Loucy (cell line): Measurements from ENCODE around the gene RREB1.

Source experiments
- H2AFZ ChIP-seq: fragments of 200-600 bp; sonication (generic); 2 replicates; pipeline ENCODE4 v1.6.0; 2016; ENCODE audit warnings: antibody characterized with exemption, mild to moderate bottlenecking, low read length, moderate library complexity
- H3F3A ChIP-seq: fragments of 200-600 bp; 2 replicates; pipeline ENCODE4 v1.6.0; 2016; ENCODE audit warnings: antibody characterized with exemption, low read depth, mild to moderate bottlenecking
- H3K27me3 ChIP-seq: fragments of 200-600 bp; sonication (generic); 2 replicates; pipeline ENCODE4 v1.6.1; 2014; ENCODE audit warnings: low read length, mild to moderate bottlenecking; ENCODE audit not compliant: insufficient read depth, poor library complexity, severe bottlenecking
- H3K36me3 ChIP-seq: fragments of 200-600 bp; sonication (generic); 2 replicates; pipeline ENCODE4 v1.6.1; 2016; ENCODE audit warnings: low read length; ENCODE audit not compliant: insufficient read depth
- H3K4me1 ChIP-seq: fragments of 200-600 bp; sonication (generic); 2 replicates; pipeline ENCODE4 v1.5.1; 2014; ENCODE audit warnings: low read length, mild to moderate bottlenecking; ENCODE audit not compliant: insufficient read depth, poor library complexity, severe bottlenecking
- H3K4me2 ChIP-seq: fragments of 200-600 bp; sonication (generic); 2 replicates; pipeline ENCODE4 v1.6.0; 2014; ENCODE audit warnings: antibody characterized with exemption, low read length, low read depth, mild to moderate bottlenecking; ENCODE audit not compliant: poor library complexity, severe bottlenecking
- H3K4me3 ChIP-seq: fragments of 200-600 bp; sonication (generic); 2 replicates; pipeline ENCODE4 v1.5.1; 2014; ENCODE audit warnings: low read length, mild to moderate bottlenecking, mixed read lengths; ENCODE audit not compliant: poor library complexity, severe bottlenecking
- H3K79me2 ChIP-seq: fragments of 200-600 bp; sonication (generic); 2 replicates; pipeline ENCODE4 v1.6.1; 2014; ENCODE audit warnings: low read length; ENCODE audit not compliant: insufficient read depth
- H3K9ac ChIP-seq: fragments of 200-600 bp; sonication (generic); 2 replicates; pipeline ENCODE4 v1.6.0; 2014; ENCODE audit warnings: mild to moderate bottlenecking, low read depth, low read length, moderate library complexity; ENCODE audit not compliant: poor library complexity, severe bottlenecking
- H3K9me2 ChIP-seq: fragments of 200-600 bp; sonication (generic); replicated peaks from 2 replicates; pipeline ENCODE4 v1.6.1; 2016; ENCODE audit warnings: low read depth, low read length, mixed read lengths
- H3K9me3 ChIP-seq: fragments of 200-600 bp; sonication (generic); 2 replicates; pipeline ENCODE4 v1.6.1; 2014; ENCODE audit warnings: mild to moderate bottlenecking, antibody characterized with exemption, low read length, low read depth; ENCODE audit not compliant: insufficient read depth
- H4K20me1 ChIP-seq: fragments of 200-600 bp; sonication (generic); 2 replicates; pipeline ENCODE4 v1.6.0; 2014; ENCODE audit warnings: antibody characterized with exemption, low read length, mild to moderate bottlenecking; ENCODE audit not compliant: insufficient read depth, poor library complexity, severe bottlenecking
- EZH2phosphoT487 ChIP-seq: fragments of 200-600 bp; IDR thresholded peaks from 2 replicates; pipeline ENCODE4 v1.6.1; 2018; ENCODE audit warnings: antibody characterized with exemption, mild to moderate bottlenecking, moderate library complexity, borderline replicate concordance
- TF ChIP-seq, protein P1 (sequence below): fragments of 200-600 bp; sonication (generic); conservative IDR thresholded peaks from 2 replicates; pipeline ENCODE4 v1.5.1; 2014; ENCODE audit warnings: mild to moderate bottlenecking, antibody characterized with exemption, low read length

Gene RREB1

DNA sequence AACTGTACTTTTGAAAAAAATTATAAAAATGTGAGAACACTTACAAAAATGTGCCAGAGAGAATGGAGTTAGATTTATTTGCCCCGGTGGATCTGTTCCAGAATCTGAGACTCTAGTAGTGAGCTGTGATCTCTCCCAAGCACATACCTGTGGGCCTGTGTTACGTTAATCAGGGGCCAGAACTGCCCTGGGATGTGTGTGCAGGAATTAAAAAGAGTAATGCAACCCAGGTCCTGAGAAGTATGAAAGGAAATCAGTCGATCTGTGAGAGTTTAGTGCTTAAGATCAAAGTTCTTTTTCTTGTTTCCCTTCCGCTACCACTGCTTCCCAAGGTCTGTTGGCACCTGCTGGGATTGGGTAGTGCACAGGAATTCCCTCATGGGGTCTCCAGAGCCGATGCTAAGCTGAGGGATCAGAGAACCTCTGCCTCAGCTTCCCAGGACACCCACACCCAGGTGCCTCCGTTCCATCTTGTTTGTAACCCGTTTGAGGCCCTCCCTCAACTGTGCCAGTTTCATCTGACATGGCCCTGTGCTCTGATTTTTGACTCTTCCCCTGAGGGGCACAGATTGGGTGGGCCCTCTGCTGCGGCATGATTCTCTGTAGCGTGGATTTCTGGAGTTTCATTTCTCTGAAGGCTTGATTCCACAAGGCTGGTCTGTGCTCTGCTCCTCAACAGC is 87.7 kb downstream of the RREB1 start:
- Histone ChIP-seq H3K4me1 (peaks cover 30% of the 10 kb centered on the region), H3F3A (no peaks in the 10 kb centered on the region)

DNA sequence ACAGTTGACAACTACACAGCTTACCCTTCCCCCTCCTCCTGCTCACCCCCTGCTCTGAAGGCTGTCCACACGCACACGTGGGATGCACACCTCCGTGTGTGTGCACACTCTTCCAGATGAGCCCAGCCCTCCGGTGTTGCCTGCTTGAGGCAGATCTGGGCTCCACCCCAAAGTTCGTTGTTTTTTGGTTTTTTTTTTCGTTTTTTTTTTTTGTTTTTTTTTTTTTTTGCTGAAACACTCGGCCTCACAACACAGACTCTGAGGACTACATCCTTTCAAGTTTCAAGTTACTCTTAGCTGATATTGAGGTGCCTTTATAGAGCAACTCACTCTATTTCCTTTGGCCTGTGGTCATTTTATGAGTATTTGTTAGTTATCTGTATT is 88.2 kb downstream of the RREB1 start:
- peak overlapping the region; percentile 20 for H3K9ac ChIP-seq
- H4K20me1 ChIP-seq, result peaks cover 7% of the 10 kb centered on the region
- peaks cover 54% of the 10 kb centered on the region; the same call in 1 of the 2 replicates for H3K36me3 ChIP-seq
- H3K4me2 ChIP-seq, result peak overlapping the region; percentile 59
- H3F3A ChIP-seq, result no peaks in the 10 kb centered on the region
- H2AFZ ChIP-seq, result no peak overlapping the region
- H3K9me3 ChIP-seq, result no peaks in the 10 kb centered on the region
- peaks cover 39% of the 10 kb centered on the region; the same call in 1 of the 2 replicates for H3K79me2 ChIP-seq
- H3K4me3 ChIP-seq, result peak overlapping the region; percentile 41
- no peaks in the 10 kb centered on the region for H3K27me3 ChIP-seq
- no peaks in the 10 kb centered on the region for H3K9me2 ChIP-seq
- peaks cover 30% of the 10 kb centered on the region for H3K4me1 ChIP-seq
- TF ChIP-seq EZH2phosphoT487, result no peak
- TF ChIP-seq, protein P1, sequence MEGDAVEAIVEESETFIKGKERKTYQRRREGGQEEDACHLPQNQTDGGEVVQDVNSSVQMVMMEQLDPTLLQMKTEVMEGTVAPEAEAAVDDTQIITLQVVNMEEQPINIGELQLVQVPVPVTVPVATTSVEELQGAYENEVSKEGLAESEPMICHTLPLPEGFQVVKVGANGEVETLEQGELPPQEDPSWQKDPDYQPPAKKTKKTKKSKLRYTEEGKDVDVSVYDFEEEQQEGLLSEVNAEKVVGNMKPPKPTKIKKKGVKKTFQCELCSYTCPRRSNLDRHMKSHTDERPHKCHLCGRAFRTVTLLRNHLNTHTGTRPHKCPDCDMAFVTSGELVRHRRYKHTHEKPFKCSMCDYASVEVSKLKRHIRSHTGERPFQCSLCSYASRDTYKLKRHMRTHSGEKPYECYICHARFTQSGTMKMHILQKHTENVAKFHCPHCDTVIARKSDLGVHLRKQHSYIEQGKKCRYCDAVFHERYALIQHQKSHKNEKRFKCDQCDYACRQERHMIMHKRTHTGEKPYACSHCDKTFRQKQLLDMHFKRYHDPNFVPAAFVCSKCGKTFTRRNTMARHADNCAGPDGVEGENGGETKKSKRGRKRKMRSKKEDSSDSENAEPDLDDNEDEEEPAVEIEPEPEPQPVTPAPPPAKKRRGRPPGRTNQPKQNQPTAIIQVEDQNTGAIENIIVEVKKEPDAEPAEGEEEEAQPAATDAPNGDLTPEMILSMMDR, result no peak

More for the DNA sequence above, 87.7 kb downstream of the RREB1 start:
- TF ChIP-seq, protein P1, result no peak
- no peak for TF ChIP-seq EZH2phosphoT487
- Histone ChIP-seq H4K20me1 (peaks cover 7% of the 10 kb centered on the region), H3K27me3 (no peaks in the 10 kb centered on the region), H3K79me2 (peaks cover 36% of the 10 kb centered on the region; the same call in 1 of the 2 replicates), H3K4me3 (peak overlapping the region; percentile 41), H3K36me3 (peaks cover 54% of the 10 kb centered on the region; the same call in 1 of the 2 replicates), H2AFZ (no peak overlapping the region), H3K9ac (peak overlapping the region; percentile 20), H3K9me3 (no peaks in the 10 kb centered on the region), H3K4me2 (peak overlapping the region; percentile 59), H3K9me2 (no peaks in the 10 kb centered on the region)

DNA sequence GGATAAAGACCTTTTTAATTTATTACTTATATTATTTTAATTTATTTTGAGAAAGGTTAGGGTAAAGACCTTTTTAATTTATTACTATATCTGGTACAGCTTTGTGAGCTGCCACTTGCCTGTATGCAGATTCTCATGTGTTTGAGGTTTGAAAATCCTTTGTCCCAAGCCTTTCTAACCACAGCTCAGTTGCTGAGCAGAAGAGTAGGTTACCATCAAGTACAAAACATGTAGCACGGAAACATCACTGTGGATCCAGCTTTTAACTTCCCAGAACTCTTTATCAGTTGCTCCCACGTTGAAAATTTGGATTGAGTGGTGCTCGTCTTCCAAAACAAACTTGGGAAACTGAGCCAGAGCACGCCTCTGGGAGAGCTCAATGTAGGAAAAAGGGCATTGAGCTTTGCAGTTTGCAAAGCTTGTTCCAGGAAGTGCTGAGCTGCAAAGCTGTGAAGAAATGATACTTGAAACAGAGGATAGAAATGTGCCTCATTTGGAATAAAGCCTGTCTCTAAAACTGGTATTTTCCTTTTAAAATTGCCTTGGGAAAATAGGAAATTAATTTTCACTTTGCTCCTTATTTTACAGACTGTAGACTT is 89.0 kb downstream of the RREB1 start:
- H3K36me3 ChIP-seq, result peaks cover 51% of the 10 kb centered on the region; the same call in 1 of the 2 replicates
- H4K20me1 ChIP-seq, result peaks cover 7% of the 10 kb centered on the region
- H3K27me3 ChIP-seq, result no peaks in the 10 kb centered on the region
- H3F3A ChIP-seq, result no peaks in the 10 kb centered on the region
- H3K4me2 ChIP-seq, result peak overlapping the region; percentile 59
- no peak overlapping the region for H2AFZ ChIP-seq
- H3K9me2 ChIP-seq, result no peaks in the 10 kb centered on the region
- no peak for TF ChIP-seq EZH2phosphoT487
- TF ChIP-seq, protein P1, result no peak
- H3K9me3 ChIP-seq, result no peaks in the 10 kb centered on the region
- no peak overlapping the region for H3K4me3 ChIP-seq
- H3K4me1 ChIP-seq, result peaks cover 30% of the 10 kb centered on the region
- no peak overlapping the region for H3K9ac ChIP-seq
- H3K79me2 ChIP-seq, result peaks cover 41% of the 10 kb centered on the region; the same call in 1 of the 2 replicates
